Measurements from ENCODE around the gene PLCD4.
A peak's percentile ranks its signal among the peaks of the same experiment; 100 is the strongest.

- TF ChIP-seq CTCF (IDR thresholded peaks at IDR 0.05) (no peak), POLR2A (IDR thresholded peaks at IDR 0.05) (peak; percentile 45), POLR2AphosphoS5 (IDR thresholded peaks at IDR 0.05) (peak; percentile 55 to 75 (median 64))
These were observed 64.2 kb downstream of the PLCD4 start, which contains the start of the genes RNF25 and STK36 for GRCh38 chr2:218671654-218672566.
